ENCODE measurements around the gene NLRP10. TPM values are rescaled to one million over a fixed set of nuclear protein-coding genes. Genes with fewer than 3 reads are reported as not detected.

Gene NLRP10
- polyA plus RNA-seq, 1 donor = 0.05 TPM

GRCh38 chr11:7977232-7977917 is 12.1 kb upstream of the NLRP10 start:
- DNase-seq = no peak

GRCh38 chr11:7974668-7975067 is 9.4 kb upstream of the NLRP10 start:
- no peak for DNase-seq

- no peak for DNase-seq
Measured at GRCh38 chr11:7973011-7973410, 7.8 kb upstream of the NLRP10 start.

- no peak for DNase-seq
Measured at GRCh38 chr11:7971846-7972245, 6.6 kb upstream of the NLRP10 start.

GRCh38 chr11:7969756-7970646 is 4.8 kb upstream of the NLRP10 start:
- no peak for DNase-seq

- DNase-seq = no peak
Measured at GRCh38 chr11:7968686-7969085, 3.4 kb upstream of the NLRP10 start.

- DNase-seq = no peak
Measured at GRCh38 chr11:7967826-7968225, 2.6 kb upstream of the NLRP10 start.

GRCh38 chr11:7967097-7967496 is 1.9 kb upstream of the NLRP10 start:
- no peak for DNase-seq

GRCh38 chr11:7964873-7965272 is 374 bp downstream of the NLRP10 start:
- no peak for DNase-seq

- DNase-seq = no peak
Measured at GRCh38 chr11:7964261-7964660, 986 bp downstream of the NLRP10 start.

GRCh38 chr11:7955191-7955590 is 10.1 kb downstream of the NLRP10 start:
- no peak for DNase-seq

- no peak for DNase-seq
Measured at GRCh38 chr11:7949934-7950333, 15.3 kb downstream of the NLRP10 start.

- DNase-seq = no peak
Measured at GRCh38 chr11:7944123-7944522, 21.1 kb downstream of the NLRP10 start.

GRCh38 chr11:7941608-7942007 is 23.6 kb downstream of the NLRP10 start, which contains the start of gene OR10A3:
TSS of gene OR10A3 (minus strand) at chr11:7941708. CDS start at chr11:7939520, 2,188 bp downstream.
- DNase-seq = no peak

GRCh38 chr11:7941146-7941545 is 24.1 kb downstream of the NLRP10 start:
- DNase-seq = no peak

GRCh38 chr11:7936615-7937014 is 28.6 kb downstream of the NLRP10 start:
- DNase-seq = no peak

- DNase-seq = no peak
Measured at GRCh38 chr11:7931168-7931567, 34.1 kb downstream of the NLRP10 start, which contains the start of gene OR10A6. TSS of gene OR10A6 (minus strand) at chr11:7931268. CDS start at chr11:7928662, 2,606 bp downstream.

GRCh38 chr11:7927635-7928034 is 37.6 kb downstream of the NLRP10 start:
- DNase-seq = no peak

- DNase-seq = no peak
Measured at GRCh38 chr11:7924536-7924935, 40.7 kb downstream of the NLRP10 start.

- no peak for DNase-seq
Measured at GRCh38 chr11:7918141-7918540, 47.1 kb downstream of the NLRP10 start.

Data from left kidney (tissue), 2 donors.